Heart left ventricle (tissue), 16 donors: ENCODE measurements around the gene PIGW. TPM values are rescaled to one million over a fixed set of nuclear protein-coding genes. Genes with fewer than 3 reads are reported as not detected.

ENCODE experiments used
- ATAC-seq, 4 donors: fragments of 200-7000 bp; cut with Tn5 transposase; one replicate each; pipeline ENCODE4 v1.9.1; 2020 to 2022; ENCODE audit warnings: moderate library complexity in 4 of 4, mild to moderate bottlenecking in 3 of 4, moderate number of reproducible peaks in 1 of 4
- DNase-seq, 5 donors: peaks; one replicate each; pipeline ENCODE4 v3.0.0-alpha.2; 2020
- H3K27ac ChIP-seq, 12 donors: fragments of 200-600 bp; sonication (generic) in 4 of 12; one replicate each; pipeline versions ENCODE4 v1.5.0 to v1.8.0; 2016 to 2022; ENCODE audit warnings: mild to moderate bottlenecking in 2 of 12
- H3K27me3 ChIP-seq, 9 donors: fragments of 200-600 bp; sonication (generic) in 2 of 9; one replicate each; pipeline versions ENCODE4 v1.5.1 to v1.8.0; 2016 to 2022; ENCODE audit warnings: mild to moderate bottlenecking in 3 of 9
- H3K36me3 ChIP-seq, 9 donors: fragments of 200-600 bp; sonication (generic) in 2 of 9; one replicate each; pipeline versions ENCODE4 v1.5.0 to v1.8.0; 2018 to 2022; ENCODE audit warnings: mild to moderate bottlenecking in 2 of 9
- H3K4me1 ChIP-seq, 12 donors: fragments of 200-600 bp; sonication (generic) in 4 of 12; one replicate each; pipeline versions ENCODE4 v1.5.0 to v1.8.0; 2016 to 2022; ENCODE audit warnings: mild to moderate bottlenecking in 3 of 12
- H3K4me3 ChIP-seq, 12 donors: fragments of 200-600 bp; sonication (generic) in 4 of 12; one replicate each; pipeline versions ENCODE4 v1.5.0 to v1.8.0; 2017 to 2022; ENCODE audit warnings: mild to moderate bottlenecking in 9 of 12, moderate library complexity in 4 of 12
- H3K9me3 ChIP-seq, 12 donors: fragments of 200-600 bp; sonication (generic) in 4 of 12; one replicate each; pipeline versions ENCODE4 v1.5.0 to v1.8.0; 2016 to 2022; ENCODE audit warnings: mild to moderate bottlenecking in 1 of 12
- POLR2A ChIP-seq, 2 donors: fragments of 450-650 bp; IDR thresholded peaks; one replicate each; pipeline ENCODE4 v1.6.1; 2017; ENCODE audit warnings: antibody characterized with exemption in 2 of 2, mild to moderate bottlenecking in 2 of 2, moderate library complexity in 2 of 2
- WGBS, 4 donors: extraction: QIAGEN DNeasy Blood & Tissue Kit in 2 of 4; methylation state at CpG; one replicate each; pipeline versions ENCODE4 v1.1.5 to v1.1.7; 2013 to 2018; 5-methylcytosine and 5-hydroxymethylcytosine counted together
- intact Hi-C, 10 donors: fragments of 100-400 bp; cut with DNase I; formaldehyde crosslinking; loops; one replicate each; pipeline versions ENCODE4 v1.11.1 to v1.14.2; 2022
- polyA plus RNA-seq, 2 donors: library from polyadenylated mRNA; stranded (reverse); fragments of 200-250 nt; gene quantifications; one replicate each; pipeline ENCODE4 v1.2.3, GENCODE V29; 2013
- total RNA-seq, 9 donors: library from RNA; depleted of rRNA in 2 of 9; stranded (reverse); fragments of >200 nt in 2 of 9; fragmentation: NEBNext Ultra II Directional in 3 of 9; extraction: Animal tissue kit (Norgen Biotek cat#: 25700) in 3 of 9; gene quantifications; one replicate each; pipeline versions ENCODE4 v1.1.0 to v1.2.4, GENCODE V29; 2016 to 2023
- TF ChIP-seq, protein P1 (sequence below), 12 donors: fragments of 200-600 bp; sonication (generic) in 4 of 12; IDR thresholded peaks; one replicate each; pipeline versions ENCODE4 v1.5.0 to v1.8.0; 2018 to 2022; ENCODE audit warnings: antibody characterized with exemption in 12 of 12, mild to moderate bottlenecking in 5 of 12
- donor health status: ischemic (EF 13 %, LVEDD 7.1; RV severe dilation, severe dysfunction).
- donor health status: healthy with polysubstance abuse.
- donor health status: DM: no; HTN: yes; CAD: no.
- donor health status: DM: no; HTN: no; CAD: no.
- donor health status: ischemic (EF 25% LVEDD 6.9; RV normal size, moderate dysfunction).
- donor health status: ischemic (EF 25% LVEDD 5.7; RV mildly dilated, moderate dysfunction).
- donor health status: healthy.
- donor health status: DM: yes; HTN: yes; CAD: no.
- donor health status: ischemic (EF 35%, LVEDD 5.7; RV mildly dilated, moderate dysfunction).
- donor health status: nonischemic (EF 11% LVEDD 7.7; RV severe dilation, severe dysfunction).
- donor health status: DM: yes; HTN: yes; CAD: no.
- donor health status: PGD.
- donor health status: ischemic (EF 29% LVEDD 5.4; RV normal size, mild dysfunction).
- donor health status: nonischemic (EF 23%, LVEDD 6.1; RV moderate dilation, normal function).

The PIGW gene
- total and polyA plus RNA-seq, 11 donors = 2.1 to 8.9 (median 5.7) TPM

DNA sequence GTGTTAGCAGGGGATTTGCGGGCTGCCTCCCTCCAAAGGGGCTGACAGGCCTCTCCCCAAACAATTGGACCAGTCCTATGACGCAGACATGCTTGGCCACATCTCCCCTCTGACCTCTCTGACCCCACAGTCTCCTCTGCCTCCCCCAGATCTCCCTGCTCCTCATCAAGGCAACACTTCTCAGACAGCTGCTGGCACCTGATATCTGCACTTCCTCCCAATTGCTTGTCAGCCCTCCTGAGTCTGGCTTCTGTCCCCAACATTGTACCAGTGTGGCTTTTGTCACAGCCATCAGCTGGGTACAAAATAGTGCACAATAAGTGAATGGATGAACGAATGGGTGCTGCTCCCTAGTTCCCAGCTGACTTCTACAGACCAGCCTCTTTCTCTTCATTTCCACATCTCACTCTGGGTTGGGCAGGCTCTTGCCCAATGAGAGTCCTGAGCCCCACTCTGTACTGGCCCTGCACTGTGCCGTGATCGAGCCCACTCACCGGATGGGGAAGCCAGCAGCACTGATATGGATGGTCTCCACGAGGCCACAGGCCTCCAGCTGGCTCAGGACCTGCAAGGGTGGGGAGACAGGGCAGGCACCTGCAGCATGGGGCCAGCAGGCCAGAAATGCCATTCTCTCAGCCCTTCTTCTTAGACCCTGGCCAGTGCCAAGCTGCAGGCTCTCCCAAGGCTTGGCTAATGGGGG lies 31.2 kb upstream of the PIGW start:
- DNase-seq (peak in 3 of 5 donors; percentile 33 to 52 (median 46)), ATAC-seq (peak; percentile 62 to 87 (median 85))
- Histone ChIP-seq H3K4me3 (no peak overlapping the region), H3K4me1 (peaks cover 0 to 20% (median 2%) of the 10 kb centered on the region in 12 donors), H3K9me3 (no peaks in the 10 kb centered on the region), H3K36me3 (peaks cover 0 to 94% (median 54%) of the 10 kb centered on the region in 9 donors), H3K27ac (no peak overlapping the region), H3K27me3 (no peaks in the 10 kb centered on the region)
- 56 to 69% (median 61%) methylated on average over 6 to 7 of the region's 7 CpGs for WGBS, 4 donors
- intact Hi-C loops = no loop called here
- no peak for TF ChIP-seq POLR2A (IDR thresholded peaks at IDR 0.05)
- TF ChIP-seq, protein P1, sequence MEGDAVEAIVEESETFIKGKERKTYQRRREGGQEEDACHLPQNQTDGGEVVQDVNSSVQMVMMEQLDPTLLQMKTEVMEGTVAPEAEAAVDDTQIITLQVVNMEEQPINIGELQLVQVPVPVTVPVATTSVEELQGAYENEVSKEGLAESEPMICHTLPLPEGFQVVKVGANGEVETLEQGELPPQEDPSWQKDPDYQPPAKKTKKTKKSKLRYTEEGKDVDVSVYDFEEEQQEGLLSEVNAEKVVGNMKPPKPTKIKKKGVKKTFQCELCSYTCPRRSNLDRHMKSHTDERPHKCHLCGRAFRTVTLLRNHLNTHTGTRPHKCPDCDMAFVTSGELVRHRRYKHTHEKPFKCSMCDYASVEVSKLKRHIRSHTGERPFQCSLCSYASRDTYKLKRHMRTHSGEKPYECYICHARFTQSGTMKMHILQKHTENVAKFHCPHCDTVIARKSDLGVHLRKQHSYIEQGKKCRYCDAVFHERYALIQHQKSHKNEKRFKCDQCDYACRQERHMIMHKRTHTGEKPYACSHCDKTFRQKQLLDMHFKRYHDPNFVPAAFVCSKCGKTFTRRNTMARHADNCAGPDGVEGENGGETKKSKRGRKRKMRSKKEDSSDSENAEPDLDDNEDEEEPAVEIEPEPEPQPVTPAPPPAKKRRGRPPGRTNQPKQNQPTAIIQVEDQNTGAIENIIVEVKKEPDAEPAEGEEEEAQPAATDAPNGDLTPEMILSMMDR (IDR thresholded peaks at IDR 0.05) = no peak

DNA sequence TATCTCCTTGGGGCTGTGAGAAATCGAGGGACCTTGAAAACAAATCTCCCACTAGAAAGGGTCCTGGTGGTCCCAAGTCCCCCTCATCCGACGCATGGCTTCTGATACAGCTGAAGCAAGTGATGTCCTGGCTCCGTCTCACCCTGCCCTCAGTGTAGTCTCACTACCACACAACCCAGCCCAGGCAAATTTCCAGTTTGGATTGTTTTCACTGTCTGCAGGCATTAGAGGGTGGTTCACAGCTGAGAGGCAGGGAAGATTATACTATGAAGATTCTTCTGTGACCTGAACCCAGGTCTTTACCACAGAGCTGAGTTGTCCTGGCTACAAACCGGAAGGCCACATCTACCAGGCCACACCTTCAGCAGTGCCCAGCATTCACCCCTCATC lies 30.6 kb upstream of the PIGW start:
- H3K36me3 ChIP-seq = peaks cover 0 to 95% (median 49%) of the 10 kb centered on the region in 9 donors
- peaks cover 0 to 16% (median 2%) of the 10 kb centered on the region in 12 donors for H3K4me1 ChIP-seq
- TF ChIP-seq POLR2A (IDR thresholded peaks at IDR 0.05) = no peak
- TF ChIP-seq, protein P1 (IDR thresholded peaks at IDR 0.05) = no peak
- no peaks in the 10 kb centered on the region for H3K9me3 ChIP-seq
- DNase-seq = no peak
- no peak overlapping the region for H3K4me3 ChIP-seq
- intact Hi-C loops = no loop called here
- WGBS, 4 donors = 83 to 97% (median 92%) methylated on average over 4 to 5 of the region's 5 CpGs
- H3K27ac ChIP-seq = no peak overlapping the region
- peak in 2 of 4 donors; percentile 3 to 7 for ATAC-seq
- H3K27me3 ChIP-seq = no peaks in the 10 kb centered on the region

DNA sequence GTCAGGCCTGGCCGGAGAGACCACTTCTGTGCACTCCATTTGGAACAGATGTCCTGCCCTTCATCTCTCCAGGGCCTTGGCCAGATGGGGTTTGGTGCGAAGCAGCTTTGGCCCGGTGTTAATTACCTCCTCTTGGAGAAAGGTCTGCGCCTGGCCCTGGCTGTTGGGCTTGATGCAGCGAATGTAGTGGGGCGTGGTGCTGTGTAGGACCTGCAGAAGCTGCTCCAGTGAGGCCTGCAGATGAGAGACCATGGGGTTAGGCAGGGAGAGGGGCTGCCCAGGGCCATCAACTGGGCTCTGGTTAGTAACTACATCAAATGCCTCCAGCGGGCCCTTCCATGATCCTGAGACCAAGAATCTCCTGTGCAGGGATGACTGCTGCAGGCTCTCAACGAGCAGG lies 29.6 kb upstream of the PIGW start:
- Histone ChIP-seq H3K4me3 (no peak overlapping the region), H3K4me1 (peaks cover 0 to 16% (median 2%) of the 10 kb centered on the region in 12 donors), H3K27ac (no peak overlapping the region), H3K36me3 (peaks cover 0 to 96% (median 47%) of the 10 kb centered on the region in 9 donors), H3K27me3 (no peaks in the 10 kb centered on the region), H3K9me3 (no peaks in the 10 kb centered on the region)
- TF ChIP-seq POLR2A (IDR thresholded peaks at IDR 0.05) = no peak
- ATAC-seq (no peak), DNase-seq (no peak)
- 92 to 96% (median 93%) methylated on average over 8 of the region's 8 CpGs for WGBS, 4 donors
- intact Hi-C loops = no loop called here

DNA sequence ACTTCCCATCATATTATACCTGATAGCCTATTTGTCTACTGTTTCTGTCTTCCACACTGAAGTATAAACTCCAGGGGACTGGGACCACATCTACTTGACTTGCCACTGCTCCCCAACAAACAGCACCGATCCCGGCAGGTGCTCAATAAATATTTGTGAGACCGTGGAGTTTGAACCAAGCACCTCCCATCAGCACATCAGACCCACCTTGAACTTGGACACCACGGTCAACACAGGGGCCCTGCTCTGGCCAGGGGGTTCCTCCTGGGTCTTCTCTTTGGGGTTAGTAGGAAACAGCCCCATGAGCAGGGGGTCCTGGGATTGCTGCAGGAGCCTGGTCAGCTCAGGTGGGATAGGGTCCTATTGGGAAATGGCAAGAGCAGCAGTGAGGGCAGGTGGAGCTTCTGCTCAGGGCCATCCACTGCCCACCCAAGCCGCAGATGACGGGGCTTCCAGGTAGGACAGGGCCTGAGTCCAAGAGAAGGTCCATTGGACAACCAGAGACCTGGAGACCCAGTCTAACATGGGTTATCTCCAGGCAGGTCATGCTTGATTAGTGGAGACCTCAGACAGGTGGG lies 28.4 kb upstream of the PIGW start:
- Histone ChIP-seq H3K4me3 (no peak overlapping the region), H3K27ac (no peak overlapping the region), H3K9me3 (no peaks in the 10 kb centered on the region), H3K4me1 (peaks cover 0 to 16% (median 2%) of the 10 kb centered on the region in 12 donors), H3K27me3 (no peaks in the 10 kb centered on the region), H3K36me3 (peaks cover 0 to 95% (median 47%) of the 10 kb centered on the region in 9 donors)
- no peak for ATAC-seq
- WGBS, 4 donors = 76 to 89% (median 84%) methylated on average over 5 to 6 of the region's 6 CpGs
- no peak for DNase-seq
- intact Hi-C loops = no loop called here
- no peak for TF ChIP-seq POLR2A (IDR thresholded peaks at IDR 0.05)
- TF ChIP-seq, protein P1 (IDR thresholded peaks at IDR 0.05) = no peak
